HEK293 (cell line): ENCODE results near the gene SPEG.

Experiments
- CTCF ChIA-PET: fragments of 350-600 bp; formaldehyde crosslinking; extraction: SDS; loops from one replicate; lab custom pipeline; 2021; ENCODE audit warnings: antibody characterized with exemption; lab: Yijun Ruan, JAX
- POLR2A ChIA-PET: fragments of 300-600 bp; formaldehyde crosslinking; extraction: SDS; loops from one replicate; lab custom pipeline; 2020; ENCODE audit warnings: antibody characterized with exemption, inconsistent platforms; lab: Yijun Ruan, JAX
- H3K27ac ChIP-seq: fragments of 200-500 bp; sonication (Bioruptor generic); 2 replicates; pipeline ENCODE4 v1.5.1; 2014; ENCODE audit warnings: low read depth, low read length, control low read depth, inconsistent platforms; ENCODE audit errors: extremely low read depth
- H3K36me3 ChIP-seq, 2 experiments: fragments of 200-500 bp in 1 of 2; sonication (Bioruptor generic) in 1 of 2; 1 replicate in 1 of 2; 2 replicates in 1 of 2; pipeline ENCODE4 v1.5.1; 2014 to 2017; ENCODE audit warnings: inconsistent platforms in 2 of 2, low read length in 2 of 2; ENCODE audit not compliant: control insufficient read depth in 2 of 2, insufficient read depth in 1 of 2
- H3K4me1 ChIP-seq: fragments of 200-500 bp; sonication (Bioruptor generic); 2 replicates; pipeline ENCODE4 v1.5.1; 2014; ENCODE audit warnings: mild to moderate bottlenecking, low read length, inconsistent platforms; ENCODE audit not compliant: control insufficient read depth, insufficient read depth
- H3K4me3 ChIP-seq: 2 replicates; pipeline ENCODE4 v1.5.1; 2011; ENCODE audit warnings: low read depth, mild to moderate bottlenecking, control low read depth, low read length, moderate library complexity
- H3K9me3 ChIP-seq: fragments of 200-500 bp; sonication (Bioruptor generic); 2 replicates; pipeline ENCODE4 v1.5.1; 2014; ENCODE audit warnings: low read depth, low read length, inconsistent platforms; ENCODE audit not compliant: control insufficient read depth, insufficient read depth
- GLIS1 ChIP-seq: fragments of 450-650 bp; formaldehyde crosslinking; IDR thresholded peaks from 2 replicates; pipeline ENCODE4 v1.5.1; 2016; ENCODE audit warnings: missing biosample characterization, missing genetic modification characterization
- GLIS2 ChIP-seq: fragments of 450-650 bp; formaldehyde crosslinking; IDR thresholded peaks from 2 replicates; pipeline ENCODE4 v1.5.1; 2016; ENCODE audit warnings: missing biosample characterization, missing genetic modification characterization
- KLF16 ChIP-seq: fragments of 450-650 bp; formaldehyde crosslinking; IDR thresholded peaks from 2 replicates; pipeline ENCODE4 v1.5.1; 2017; ENCODE audit warnings: missing biosample characterization, missing genetic modification characterization
- OVOL3 ChIP-seq: fragments of 450-650 bp; formaldehyde crosslinking; IDR thresholded peaks from 2 replicates; pipeline ENCODE4 v1.5.1; 2016; ENCODE audit warnings: missing biosample characterization, missing genetic modification characterization
- SCRT1 ChIP-seq: fragments of 450-650 bp; formaldehyde crosslinking; IDR thresholded peaks from 2 replicates; pipeline ENCODE4 v1.5.1; 2016; ENCODE audit warnings: missing biosample characterization, missing genetic modification characterization, borderline replicate concordance
- SCRT2 ChIP-seq: fragments of 450-650 bp; formaldehyde crosslinking; IDR thresholded peaks from 2 replicates; pipeline ENCODE4 v1.5.1; 2016; ENCODE audit warnings: missing biosample characterization, missing genetic modification characterization
- ZBTB20 ChIP-seq: fragments of 450-650 bp; formaldehyde crosslinking; IDR thresholded peaks from 2 replicates; pipeline ENCODE4 v1.5.1; 2016; ENCODE audit warnings: missing biosample characterization, missing genetic modification characterization
- ZBTB26 ChIP-seq: fragments of 450-650 bp; formaldehyde crosslinking; optimal IDR thresholded peaks from 2 replicates; pipeline ENCODE3; 2016; ENCODE audit warnings: missing biosample characterization, mild to moderate bottlenecking, missing genetic modification characterization
- ZBTB8A ChIP-seq: fragments of 450-650 bp; formaldehyde crosslinking; IDR thresholded peaks from 2 replicates; pipeline ENCODE4 v1.5.1; 2016; ENCODE audit warnings: missing biosample characterization, missing genetic modification characterization
- ZEB2 ChIP-seq: fragments of 450-650 bp; formaldehyde crosslinking; IDR thresholded peaks from 2 replicates; pipeline ENCODE4 v1.5.1; 2016; ENCODE audit warnings: missing biosample characterization, missing genetic modification characterization
- ZFP37 ChIP-seq: fragments of 450-650 bp; formaldehyde crosslinking; IDR thresholded peaks from 2 replicates; pipeline ENCODE4 v1.5.1; 2016; ENCODE audit warnings: missing biosample characterization, missing genetic modification characterization
- ZNF10 ChIP-seq: fragments of 450-650 bp; formaldehyde crosslinking; IDR thresholded peaks from 2 replicates; pipeline ENCODE4 v1.5.1; 2017; ENCODE audit warnings: missing biosample characterization, missing genetic modification characterization
- ZNF138 ChIP-seq: fragments of 450-650 bp; formaldehyde crosslinking; IDR thresholded peaks from 2 replicates; pipeline ENCODE4 v1.5.1; 2016; ENCODE audit warnings: missing biosample characterization, missing genetic modification characterization, borderline replicate concordance
- ZNF140 ChIP-seq: fragments of 450-650 bp; formaldehyde crosslinking; IDR thresholded peaks from 2 replicates; pipeline ENCODE4 v1.5.1; 2016; ENCODE audit warnings: missing biosample characterization, missing genetic modification characterization
- ZNF148 ChIP-seq: fragments of 450-650 bp; formaldehyde crosslinking; IDR thresholded peaks from 2 replicates; pipeline ENCODE4 v1.5.0; 2017; ENCODE audit warnings: missing biosample characterization, missing genetic modification characterization, borderline replicate concordance
- ZNF169 ChIP-seq: fragments of 450-650 bp; formaldehyde crosslinking; IDR thresholded peaks from 2 replicates; pipeline ENCODE4 v1.5.1; 2016; ENCODE audit warnings: missing biosample characterization, missing genetic modification characterization
- ZNF280D ChIP-seq: fragments of 450-650 bp; formaldehyde crosslinking; IDR thresholded peaks from 2 replicates; pipeline ENCODE4 v1.5.1; 2016; ENCODE audit warnings: missing biosample characterization, missing genetic modification characterization
- ZNF311 ChIP-seq: fragments of 450-650 bp; formaldehyde crosslinking; IDR thresholded peaks from 2 replicates; pipeline ENCODE4 v1.5.1; 2017; ENCODE audit warnings: missing biosample characterization, missing genetic modification characterization, borderline replicate concordance
- ZNF404 ChIP-seq: fragments of 450-650 bp; formaldehyde crosslinking; IDR thresholded peaks from 2 replicates; pipeline ENCODE4 v1.5.1; 2017; ENCODE audit warnings: missing biosample characterization, missing genetic modification characterization
- ZNF514 ChIP-seq: fragments of 450-650 bp; formaldehyde crosslinking; IDR thresholded peaks from 2 replicates; pipeline ENCODE4 v1.5.1; 2016; ENCODE audit warnings: missing biosample characterization, missing genetic modification characterization
- ZNF600 ChIP-seq: fragments of 450-650 bp; formaldehyde crosslinking; IDR thresholded peaks from 2 replicates; pipeline ENCODE4 v1.5.1; 2016; ENCODE audit warnings: missing biosample characterization, missing genetic modification characterization
- ZNF660 ChIP-seq: fragments of 450-650 bp; IDR thresholded peaks from 2 replicates; pipeline ENCODE4 v1.5.1; 2018; ENCODE audit warnings: missing biosample characterization, mild to moderate bottlenecking, missing genetic modification characterization
- ZNF692 ChIP-seq: fragments of 450-650 bp; formaldehyde crosslinking; IDR thresholded peaks from 2 replicates; pipeline ENCODE4 v1.5.1; 2016; ENCODE audit warnings: missing biosample characterization, missing genetic modification characterization
- ZNF76 ChIP-seq: fragments of 450-650 bp; formaldehyde crosslinking; IDR thresholded peaks from 2 replicates; pipeline ENCODE4; 2016; ENCODE audit warnings: low read depth, missing biosample characterization, missing genetic modification characterization, borderline replicate concordance
- TF ChIP-seq, protein P1 (sequence below): fragments of 450-650 bp; formaldehyde crosslinking; IDR thresholded peaks from 2 replicates; pipeline ENCODE4 v1.5.1; 2017; ENCODE audit warnings: missing biosample characterization, missing genetic modification characterization

Gene SPEG

GRCh38 chr2:219541611-219542180 lies 107.1 kb downstream of the SPEG start (continued):
- TF ChIP-seq ZNF514 (tag by site-specific recombination), result no peak
- TF ChIP-seq, all 188 proteins: peak for 48

- Histone ChIP-seq H3K4me1 (no peaks in the 10 kb centered on the region), H3K36me3 (peaks cover 0 to 34% of the 10 kb centered on the region in 2 experiments; a peak in 1 of 3 replicates), H3K9me3 (no peaks in the 10 kb centered on the region), H3K27ac (peak overlapping the region; percentile 73; the same call in 1 of the 2 replicates), H3K4me3 (peak overlapping the region; percentile 69)
- POLR2A ChIA-PET, result interaction anchor here (0.7 to 2.1 kb wide), 6 partner anchors 9 to 98 kb away, joined by 3 to 18 read pairs (median 7); partner anchors contain the start of genes OBSL1 and STK11IP
- CTCF ChIA-PET, result interaction anchor here (0.6 to 7.2 kb wide), 11 partner anchors 9 to 1548 kb away, joined by 3 to 112 read pairs (median 6); a partner anchor contains a TSS
- TF ChIP-seq ZNF280D (tag by site-specific recombination) (no peak), ZBTB20 (tag by site-specific recombination) (peak; percentile 53; the same call in 1 of the 2 replicates), ZNF76 (tag by site-specific recombination) (0 out of 2 replicates have a peak, but pooled peaks have one; percentile 19), ZNF404 (no peak), ZNF10 (tag by site-specific recombination) (0 out of 2 replicates have a peak, but pooled peaks have one; percentile 48), SCRT1 (tag by site-specific recombination) (no peak), ZNF140 (no peak), OVOL3 (tag by site-specific recombination) (no peak), ZNF148 (no peak), GLIS1 (tag by site-specific recombination) (peak; percentile 88), ZNF660 (tag by site-specific recombination) (no peak), ZNF169 (no peak), ZFP37 (tag by site-specific recombination) (no peak), ZNF600 (peak; percentile 68), ZEB2 (tag by site-specific recombination) (peak; percentile 32; the same call in 1 of the 2 replicates), ZNF311 (tag by site-specific recombination) (no peak), ZNF692 (tag by site-specific recombination) (no peak), ZBTB8A (tag by site-specific recombination) (0 out of 2 replicates have a peak, but pooled peaks have one; percentile 29), ZBTB26 (peak; percentile 73), KLF16 (tag by site-specific recombination) (0 out of 2 replicates have a peak, but pooled peaks have one; percentile 12), ZNF138 (tag by site-specific recombination) (no peak), SCRT2 (tag by site-specific recombination) (no peak), GLIS2 (tag by site-specific recombination) (peak; percentile 63)
- TF ChIP-seq, protein P1, sequence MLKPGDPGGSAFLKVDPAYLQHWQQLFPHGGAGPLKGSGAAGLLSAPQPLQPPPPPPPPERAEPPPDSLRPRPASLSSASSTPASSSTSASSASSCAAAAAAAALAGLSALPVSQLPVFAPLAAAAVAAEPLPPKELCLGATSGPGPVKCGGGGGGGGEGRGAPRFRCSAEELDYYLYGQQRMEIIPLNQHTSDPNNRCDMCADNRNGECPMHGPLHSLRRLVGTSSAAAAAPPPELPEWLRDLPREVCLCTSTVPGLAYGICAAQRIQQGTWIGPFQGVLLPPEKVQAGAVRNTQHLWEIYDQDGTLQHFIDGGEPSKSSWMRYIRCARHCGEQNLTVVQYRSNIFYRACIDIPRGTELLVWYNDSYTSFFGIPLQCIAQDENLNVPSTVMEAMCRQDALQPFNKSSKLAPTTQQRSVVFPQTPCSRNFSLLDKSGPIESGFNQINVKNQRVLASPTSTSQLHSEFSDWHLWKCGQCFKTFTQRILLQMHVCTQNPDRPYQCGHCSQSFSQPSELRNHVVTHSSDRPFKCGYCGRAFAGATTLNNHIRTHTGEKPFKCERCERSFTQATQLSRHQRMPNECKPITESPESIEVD, result no peak
Measured at GRCh38 chr2:219542931-219543595, 108.4 kb downstream of the SPEG start.
